CD4-positive, alpha-beta T cell treated with Interleukin-6 at 100 ng/mL for 8 hours (primary cell): ENCODE results near the gene P2RX3.
"Not testable (repeated sequence)": the region's sequence is repeated elsewhere in the genome, so short reads cannot be mapped to it uniquely, and the experiment has no call there.

ENCODE experiments used
- DNase-seq: peaks from one replicate; pipeline ENCODE4 v3.0.0-alpha.2; 2020; ENCODE audit warnings: mixed read lengths, low spot score

Gene P2RX3

GRCh38 chr11:57399972-57400578 lies 61.9 kb downstream of the P2RX3 start:
- DNase-seq = no peak

DNA sequence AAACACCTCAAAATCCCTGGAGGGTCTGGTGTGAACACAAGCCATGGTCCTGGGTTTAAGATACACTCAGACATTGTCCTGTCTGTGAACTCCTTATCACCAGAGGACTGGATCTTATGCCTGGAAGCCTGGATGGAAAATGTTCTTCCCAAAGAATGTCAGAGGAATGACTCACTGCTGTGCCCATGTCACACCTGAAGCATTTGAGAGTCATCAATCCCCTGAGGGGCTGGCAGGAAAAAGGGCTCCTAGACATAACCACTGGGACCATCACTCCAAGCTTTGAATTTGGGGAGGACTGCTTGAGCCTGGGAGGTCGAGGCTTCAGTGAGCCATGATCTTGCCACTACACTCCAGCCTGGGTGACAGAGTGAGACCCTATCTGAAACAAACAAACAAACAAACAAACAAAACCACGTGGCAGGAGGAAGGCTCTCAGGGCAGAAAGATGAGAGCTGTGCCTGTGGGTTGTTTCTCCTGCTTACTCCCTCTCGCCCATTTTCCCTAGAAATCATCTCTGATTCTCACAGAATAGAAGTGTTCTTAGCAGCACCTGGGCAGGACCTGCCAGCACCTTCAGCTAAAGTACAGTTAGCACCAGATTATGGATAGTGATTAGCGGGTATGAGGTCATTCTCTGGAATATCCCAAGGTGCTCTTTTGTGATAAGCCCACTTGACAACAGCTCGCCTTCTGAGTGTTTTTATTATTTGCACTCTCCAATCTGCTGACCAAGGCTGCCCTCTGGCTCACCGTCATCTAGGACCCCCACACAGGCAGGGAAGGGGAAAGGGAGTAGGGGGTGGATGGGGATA lies 64.2 kb downstream of the P2RX3 start:
- no peak for DNase-seq

- not testable (repeated sequence) for DNase-seq
Measured at GRCh38 chr11:57403003-57403801, 65.0 kb downstream of the P2RX3 start.

GRCh38 chr11:57403802-57404147 lies 65.6 kb downstream of the P2RX3 start:
- no peak for DNase-seq

DNA sequence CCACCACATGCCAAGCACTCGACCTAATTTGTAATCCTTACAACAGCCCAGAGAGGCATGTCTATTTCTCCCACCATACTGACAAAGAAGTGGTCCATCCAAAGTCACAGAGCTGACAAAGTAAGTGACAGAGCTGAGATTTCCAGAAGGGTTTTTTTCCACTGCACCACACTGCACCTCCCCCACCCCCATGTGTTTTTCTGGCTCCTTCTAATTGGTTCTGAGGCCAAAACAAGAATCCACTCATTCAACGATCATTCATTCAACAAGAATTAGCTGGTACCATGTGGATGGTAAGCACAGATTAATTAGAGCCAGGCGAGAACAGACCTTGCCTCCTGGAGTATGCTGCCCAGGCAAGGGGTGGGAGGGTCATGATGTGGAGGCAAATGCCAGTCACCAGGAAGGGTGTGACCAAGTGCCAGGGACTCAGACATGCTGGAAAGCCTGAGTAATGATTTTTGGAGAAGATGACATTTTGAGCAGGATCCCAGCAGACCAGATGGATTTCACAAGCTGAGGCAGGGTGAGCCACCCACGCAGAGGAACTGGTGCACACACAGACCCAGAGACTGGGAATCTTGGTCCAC lies 67.2 kb downstream of the P2RX3 start:
- no peak for DNase-seq

DNA sequence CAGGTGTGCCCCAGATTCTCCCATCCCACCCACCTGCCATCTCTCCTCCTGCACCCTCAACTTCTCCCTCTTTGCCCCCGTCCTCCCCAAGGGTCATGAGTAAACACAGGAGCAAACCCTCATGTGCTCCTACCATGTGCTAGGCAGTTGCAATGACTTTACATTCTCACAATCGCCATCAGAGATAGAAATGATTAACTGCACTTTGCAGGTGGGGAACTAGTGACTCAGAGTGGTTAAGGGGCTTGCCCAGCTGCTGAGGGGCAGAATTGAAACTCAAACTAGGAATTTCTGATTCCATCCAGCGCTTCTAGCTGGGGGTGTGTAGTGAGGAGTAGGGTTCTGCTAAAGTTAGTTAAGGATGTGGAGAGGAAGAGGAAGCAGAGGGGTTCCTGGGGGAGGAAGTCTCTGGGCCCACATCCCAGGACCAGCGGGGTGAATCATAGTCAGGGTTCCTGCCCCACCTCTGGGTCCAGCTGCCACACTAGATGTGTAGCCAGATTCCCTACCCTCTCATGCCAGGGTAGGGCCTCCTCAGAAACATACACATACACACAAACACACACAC lies 68.3 kb downstream of the P2RX3 start:
- no peak for DNase-seq

DNA sequence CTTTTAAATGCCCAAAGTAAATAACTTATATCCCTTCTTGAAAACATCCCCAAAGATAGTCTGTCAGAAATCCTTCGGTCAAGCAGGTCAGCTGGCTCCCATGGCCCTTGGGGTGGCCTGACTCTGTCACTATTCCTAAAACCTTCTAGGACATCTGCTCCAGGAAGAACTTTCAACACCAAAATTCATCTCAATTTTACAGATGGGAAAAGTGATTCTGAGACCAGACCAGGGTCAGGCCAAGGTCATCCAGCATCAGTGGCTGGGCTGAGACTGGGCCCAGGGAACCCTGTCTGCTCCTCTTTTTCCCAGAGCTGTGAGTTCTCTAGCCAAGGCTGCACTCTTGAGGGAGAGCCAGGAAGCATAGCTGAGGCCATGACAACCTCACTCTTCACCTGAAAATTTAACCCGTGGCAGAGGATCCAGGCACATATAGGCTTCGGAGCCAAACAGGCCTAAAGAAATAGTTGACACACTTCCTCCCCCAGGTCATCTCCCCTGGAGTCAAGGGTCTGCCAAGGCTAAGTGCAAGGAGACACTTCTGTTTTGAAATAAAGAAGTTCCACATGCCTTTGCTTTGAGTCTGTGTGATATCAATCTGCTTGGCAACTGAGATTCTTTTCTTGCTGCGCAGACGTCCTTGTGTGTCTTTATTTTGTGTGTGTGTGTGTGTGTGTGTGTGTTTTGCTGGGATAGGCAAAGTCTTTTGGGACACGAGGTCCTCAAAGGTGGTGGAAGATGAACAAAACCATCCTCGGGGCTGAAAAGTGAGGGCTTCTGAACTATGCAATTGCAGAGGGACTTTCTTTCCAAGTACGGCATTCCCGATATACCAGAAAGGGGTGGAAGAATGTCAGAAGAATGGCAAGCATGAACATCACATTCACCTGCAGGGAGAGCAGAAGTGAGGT lies 69.1 kb downstream of the P2RX3 start:
- DNase-seq = no peak

DNA sequence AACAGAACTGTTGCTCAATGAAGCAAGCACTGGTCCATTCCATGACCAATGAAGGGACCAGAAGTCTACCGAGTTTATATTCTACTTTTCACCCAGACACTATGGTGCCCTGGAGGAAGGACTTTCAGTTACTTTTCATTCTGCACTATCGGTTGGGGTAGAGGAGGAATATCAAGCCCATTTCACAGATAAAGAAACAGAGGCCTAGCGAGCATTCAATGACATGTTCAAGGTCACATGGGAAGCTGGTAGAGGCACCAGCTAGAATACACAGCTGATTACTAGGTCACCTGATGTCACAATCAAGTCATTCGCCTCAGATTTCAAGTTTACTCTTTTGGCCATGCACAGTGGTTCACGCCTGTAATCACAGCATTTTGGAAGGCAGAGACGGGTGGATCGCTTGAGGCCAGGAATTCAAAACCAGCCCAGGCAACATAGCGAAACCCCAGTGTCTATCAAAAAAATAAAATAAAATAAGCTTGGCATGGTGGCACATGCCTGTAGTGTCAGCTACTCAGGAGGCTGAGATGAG lies 69.9 kb downstream of the P2RX3 start:
- no peak for DNase-seq

DNA sequence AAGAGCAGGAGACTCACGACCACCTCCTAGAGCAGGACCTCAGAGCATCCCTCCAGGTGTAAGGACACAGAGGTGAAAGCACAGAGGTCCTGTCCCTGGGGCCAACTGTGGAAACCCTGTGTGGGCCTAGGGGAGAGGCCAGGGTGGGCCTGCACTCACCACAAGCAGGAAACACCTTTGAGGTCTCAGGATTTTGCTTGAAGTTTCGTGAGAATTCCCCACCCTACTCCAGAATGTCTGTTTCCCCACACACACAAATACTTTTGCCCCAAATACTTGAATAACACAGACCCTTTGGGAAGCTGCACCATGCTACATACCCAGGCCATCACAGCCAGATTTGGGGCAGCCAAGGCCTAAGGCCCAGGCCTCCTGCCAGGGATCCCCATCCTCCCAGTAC lies 70.6 kb downstream of the P2RX3 start:
- DNase-seq = no peak

DNA sequence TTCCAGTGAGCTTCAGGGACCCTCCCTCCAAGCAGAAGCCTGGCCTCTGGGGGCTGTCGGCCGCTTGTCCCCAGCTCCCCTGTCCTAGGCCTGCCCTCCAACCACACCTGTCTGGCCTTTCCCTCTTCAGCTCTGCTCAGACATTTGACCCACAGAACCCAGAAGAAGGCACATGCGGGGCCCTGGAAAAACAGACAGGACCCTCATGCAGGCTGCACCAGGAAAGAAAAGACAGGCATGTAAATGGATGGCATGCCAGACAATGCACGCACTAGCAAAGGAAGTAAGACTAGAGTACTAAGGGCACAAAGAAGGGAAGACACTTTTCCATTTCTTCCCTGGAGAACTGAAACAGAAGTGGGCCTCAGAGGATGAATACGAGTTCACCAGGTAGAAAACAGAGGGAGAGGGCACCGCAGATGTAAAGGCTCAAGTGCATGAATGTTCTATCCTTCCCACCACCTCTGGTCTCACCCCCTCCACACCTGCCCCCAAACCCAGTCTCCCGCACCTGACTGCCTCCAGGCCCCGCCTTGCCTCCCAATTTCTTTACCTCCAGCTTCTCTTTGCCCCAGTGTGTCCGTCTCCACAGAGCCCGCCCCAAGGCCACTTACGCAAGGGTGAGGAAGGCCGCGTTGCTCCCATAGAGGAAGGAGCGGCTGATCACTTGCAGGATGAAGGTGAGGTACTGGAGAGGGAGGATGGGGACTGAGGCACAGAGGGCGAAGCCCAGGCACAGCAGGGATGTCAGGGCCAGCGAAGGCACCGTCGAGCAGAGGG lies 71.4 kb downstream of the P2RX3 start:
- no peak for DNase-seq

GRCh38 chr11:57410287-57410686 lies 72.1 kb downstream of the P2RX3 start:
- DNase-seq = no peak

DNA sequence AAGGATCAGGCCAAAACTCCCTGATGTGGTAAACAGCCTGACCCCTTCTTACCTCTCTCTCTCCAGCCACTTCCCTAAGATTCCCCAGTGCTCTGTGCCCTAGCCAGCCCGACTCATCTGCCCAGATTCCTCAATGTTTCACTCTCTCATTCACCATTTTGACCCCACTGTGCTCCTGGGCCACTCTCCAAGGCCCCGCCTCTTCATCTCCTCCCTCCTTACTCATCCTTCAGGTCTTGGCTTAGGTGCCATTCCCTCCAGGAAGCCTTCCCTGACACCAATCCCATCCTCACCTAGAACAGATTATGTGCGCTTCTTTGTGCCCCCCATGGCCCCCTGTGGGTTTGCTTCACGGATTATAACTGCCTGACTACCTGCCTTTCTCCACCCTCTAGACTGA lies 75.5 kb downstream of the P2RX3 start:
- no peak for DNase-seq

- no peak for DNase-seq
Measured at GRCh38 chr11:57414612-57415212, 76.6 kb downstream of the P2RX3 start.

- DNase-seq = no peak
Measured at GRCh38 chr11:57416436-57416835, 78.3 kb downstream of the P2RX3 start.

GRCh38 chr11:57417056-57417455 lies 78.9 kb downstream of the P2RX3 start:
- no peak for DNase-seq

DNA sequence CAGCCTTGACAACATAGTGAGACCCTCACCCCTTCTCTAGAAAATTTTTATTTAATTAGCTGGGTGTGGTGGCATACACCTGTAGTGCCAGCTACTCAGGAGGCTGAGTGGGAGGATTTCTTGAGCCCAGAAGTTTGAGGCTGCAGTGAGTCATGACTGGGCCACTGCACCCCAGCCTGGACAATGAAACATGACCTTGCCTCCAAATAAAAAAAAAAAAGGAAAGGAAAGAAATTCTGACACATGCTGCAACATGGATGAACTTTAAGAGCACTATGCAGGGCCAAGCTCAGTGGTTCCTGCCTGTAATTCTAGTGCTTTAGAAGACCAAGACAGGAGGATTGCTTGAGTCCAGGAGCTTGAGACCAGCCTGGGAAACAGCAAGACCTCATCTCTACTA lies 80.0 kb downstream of the P2RX3 start:
- no peak for DNase-seq

DNA sequence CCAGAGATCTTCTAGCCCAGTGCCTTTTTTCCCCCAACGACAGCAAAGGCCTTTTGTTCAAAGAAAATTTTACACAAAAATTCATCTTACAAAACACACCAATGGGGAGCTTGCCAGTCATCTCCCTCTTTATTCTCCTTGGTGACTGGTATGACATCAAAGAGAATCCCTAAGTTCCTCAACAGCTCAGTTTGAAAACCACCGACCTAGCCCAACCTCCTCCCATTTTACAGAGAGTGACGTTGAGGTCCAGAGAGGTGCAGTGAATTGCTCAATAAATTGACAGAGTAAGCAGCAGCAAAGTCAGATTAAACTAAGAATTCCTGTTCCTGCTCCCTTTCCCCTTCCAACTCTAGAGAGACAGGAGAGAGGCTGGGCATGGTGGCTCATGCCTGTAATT lies 81.0 kb downstream of the P2RX3 start:
- DNase-seq = no peak

DNA sequence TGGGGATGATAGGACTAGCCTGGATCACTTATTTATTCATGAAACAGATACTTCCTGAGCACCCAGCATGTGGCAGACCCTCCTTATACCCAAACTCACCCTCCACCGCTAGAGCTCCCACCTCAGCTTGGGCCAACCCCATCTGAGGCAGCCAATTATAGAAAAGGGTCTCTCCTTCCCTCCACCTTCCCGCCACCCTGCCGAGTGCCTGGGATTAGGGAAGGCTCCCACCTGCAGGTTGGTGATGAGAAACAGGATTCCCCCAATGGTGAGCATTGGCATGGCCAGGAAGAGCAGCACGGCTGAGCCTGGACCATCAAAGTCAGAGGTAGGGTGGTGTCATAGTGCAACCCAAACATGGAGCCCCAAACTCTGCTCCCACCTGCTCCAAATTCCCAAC lies 82.9 kb downstream of the P2RX3 start:
- no peak for DNase-seq

DNA sequence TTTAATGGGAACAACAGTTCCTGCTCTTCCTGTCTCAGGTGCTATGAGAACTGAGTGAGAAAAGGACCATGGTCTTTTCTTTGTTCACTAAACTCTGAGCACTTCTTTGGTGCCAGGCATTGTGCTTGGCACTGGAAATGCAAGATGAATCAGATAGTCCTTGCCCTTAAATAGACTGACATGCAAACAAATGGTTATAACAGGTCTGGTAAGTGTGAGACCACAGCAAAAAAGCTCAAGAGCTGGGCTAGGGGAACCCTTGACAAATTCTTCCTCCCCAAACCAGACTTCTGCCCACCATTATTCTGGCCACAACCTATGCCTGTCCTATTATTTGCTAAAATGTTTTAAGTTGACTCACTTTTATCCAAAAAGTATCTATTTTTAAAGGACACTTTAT lies 83.7 kb downstream of the P2RX3 start:
- no peak for DNase-seq
